PC-3 (cell line): Measurements from ENCODE around the gene GFRA1. TPM values are rescaled to one million over a fixed set of nuclear protein-coding genes. Genes with fewer than 3 reads are reported as not detected.

Experiments
- ATAC-seq: fragments of 200-7000 bp; cut with Tn5 transposase; 2 replicates; pipeline ENCODE4 v1.9.1; 2020; ENCODE audit warnings: mild to moderate bottlenecking, moderate library complexity
- BruUV-seq: library from RNA; stranded (reverse); fragments of 400-500 nt; replicated peaks from 2 replicates; lab custom pipeline; 2021; lab: Mats Ljungman, UMichigan
- CTCF ChIA-PET: fragments of 300-600 bp; sonication (Branson Sonifier 250); formaldehyde crosslinking; loops from one replicate; lab custom pipeline; 2022; ENCODE audit warnings: antibody characterized with exemption; lab: Charles Lee
- POLR2A ChIA-PET: fragments of 300-600 bp; sonication (Branson Sonifier 250); formaldehyde crosslinking; loops from one replicate; lab custom pipeline; 2022; ENCODE audit warnings: antibody characterized with exemption; ENCODE audit not compliant: unreplicated experiment; lab: Charles Lee
- DNase-seq: peaks from one replicate; pipeline ENCODE4 v3.0.0-alpha.2; 2015
- H2AFZ ChIP-seq: fragments of 300-600 bp; sonication (generic); 2 replicates; pipeline ENCODE4 v1.6.0; 2016; ENCODE audit warnings: antibody characterized with exemption, low read length
- H3F3A ChIP-seq: fragments of 300-600 bp; sonication (generic); one replicate; pipeline ENCODE4 v1.6.0; 2017; ENCODE audit warnings: antibody characterized with exemption, low read length, control low read depth, mild to moderate bottlenecking; ENCODE audit not compliant: unreplicated experiment
- H3K27ac ChIP-seq: fragments of 300-600 bp; sonication (generic); 2 replicates; pipeline ENCODE4 v1.5.1; 2016; ENCODE audit warnings: mild to moderate bottlenecking, low read length
- H3K27me3 ChIP-seq: fragments of 300-600 bp; sonication (generic); 2 replicates; pipeline ENCODE4 v1.6.1; 2016; ENCODE audit warnings: low read length, mixed read lengths
- H3K36me3 ChIP-seq: fragments of 300-600 bp; sonication (generic); 2 replicates; pipeline ENCODE4 v1.6.1; 2016; ENCODE audit warnings: low read depth, mixed run types, low read length, mixed read lengths
- H3K4me1 ChIP-seq: fragments of 300-600 bp; sonication (generic); 2 replicates; pipeline ENCODE4 v1.5.1; 2016; ENCODE audit warnings: low read length; ENCODE audit not compliant: insufficient read depth
- H3K4me2 ChIP-seq: fragments of 300-600 bp; sonication (generic); 2 replicates; pipeline ENCODE4 v1.6.0; 2016; ENCODE audit warnings: low read length
- H3K4me3 ChIP-seq: fragments of 300-600 bp; sonication (generic); 2 replicates; pipeline ENCODE4 v1.5.1; 2016; ENCODE audit warnings: mild to moderate bottlenecking, low read length, mixed read lengths
- H3K79me2 ChIP-seq: fragments of 300-600 bp; sonication (generic); 2 replicates; pipeline ENCODE4 v1.6.1; 2017; ENCODE audit warnings: low read length, mixed read lengths
- H3K9ac ChIP-seq: fragments of 300-600 bp; sonication (generic); 2 replicates; pipeline ENCODE4 v1.6.0; 2016; ENCODE audit warnings: mild to moderate bottlenecking, low read length
- H3K9me2 ChIP-seq: fragments of 300-600 bp; sonication (generic); replicated peaks from 2 replicates; pipeline ENCODE4 v1.6.1; 2016; ENCODE audit warnings: mixed run types, low read length, mixed read lengths
- H3K9me3 ChIP-seq: fragments of 300-600 bp; sonication (generic); 2 replicates; pipeline ENCODE4 v1.6.1; 2016; ENCODE audit warnings: low read length, mixed read lengths
- H4K20me1 ChIP-seq: fragments of 300-600 bp; sonication (generic); 2 replicates; pipeline ENCODE4 v1.6.1; 2016; ENCODE audit warnings: low read length, mixed read lengths
- EZH2 ChIP-seq: fragments of 300-600 bp; sonication (generic); IDR thresholded peaks from one replicate; pipeline ENCODE4 v1.6.1; 2017; ENCODE audit warnings: antibody characterized with exemption, mild to moderate bottlenecking, low read length; ENCODE audit not compliant: unreplicated experiment
- EZH2phosphoT487 ChIP-seq: fragments of 300-600 bp; sonication (generic); IDR thresholded peaks from 2 replicates; pipeline ENCODE4 v1.6.1; 2018; ENCODE audit warnings: mild to moderate bottlenecking, antibody characterized with exemption, low read length, borderline replicate concordance
- intact Hi-C: fragments of 100-400 bp; cut with micrococcal nuclease; formaldehyde crosslinking; loops from 2 replicates; pipeline ENCODE4 v1.9.0; 2023
- total RNA-seq: library from RNA; depleted of rRNA; stranded (reverse); fragments of >200 nt; gene quantifications from 2 replicates; pipeline ENCODE4 v1.2.3, GENCODE V29; 2014
- TF ChIP-seq, protein P1 (sequence below): fragments of 300-600 bp; sonication (generic); conservative IDR thresholded peaks from 2 replicates; pipeline ENCODE4 v1.5.1; 2017; ENCODE audit warnings: antibody characterized with exemption, low read depth, mild to moderate bottlenecking, low read length

Gene GFRA1
- total RNA-seq, 1 experiment from 2014 or later = not detected

DNA sequence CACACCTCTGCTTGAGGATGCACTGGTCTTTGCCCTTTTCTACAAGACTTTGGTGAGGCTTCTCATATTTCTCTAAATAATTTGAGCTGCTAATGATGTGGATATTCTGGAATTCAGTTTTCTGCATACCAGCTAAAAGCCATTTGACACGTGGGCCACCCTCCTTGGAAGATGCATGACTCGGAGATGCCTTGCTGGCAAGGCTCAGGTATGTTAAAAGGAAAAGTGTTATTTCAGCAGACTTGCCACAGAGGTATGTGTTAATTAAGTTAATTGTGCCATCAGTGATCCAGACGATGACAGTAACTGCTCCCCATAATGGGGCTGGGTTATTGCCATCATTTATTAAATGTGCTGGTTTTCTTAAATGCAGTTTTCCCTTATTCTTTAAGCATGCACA is 8.8 kb upstream of the GFRA1 start:
- intact Hi-C loops = no loop called here
- Histone ChIP-seq H3K9ac (no peak overlapping the region), H3K9me3 (no peaks in the 10 kb centered on the region), H3F3A (no peaks in the 10 kb centered on the region), H3K27me3 (no peaks in the 10 kb centered on the region), H3K27ac (no peak overlapping the region), H4K20me1 (no peaks in the 10 kb centered on the region), H3K9me2 (no peaks in the 10 kb centered on the region), H3K36me3 (no peaks in the 10 kb centered on the region), H3K4me1 (no peaks in the 10 kb centered on the region), H3K79me2 (no peaks in the 10 kb centered on the region), H3K4me2 (no peak overlapping the region), H3K4me3 (no peak overlapping the region), H2AFZ (no peak overlapping the region)
- DNase-seq = no peak
- ChIA-PET POLR2A (no interaction called here), CTCF (no interaction called here)
- BruUV-seq = no TSS peak
- TF ChIP-seq EZH2 = no peak
- no peak for TF ChIP-seq EZH2phosphoT487
- TF ChIP-seq, protein P1, sequence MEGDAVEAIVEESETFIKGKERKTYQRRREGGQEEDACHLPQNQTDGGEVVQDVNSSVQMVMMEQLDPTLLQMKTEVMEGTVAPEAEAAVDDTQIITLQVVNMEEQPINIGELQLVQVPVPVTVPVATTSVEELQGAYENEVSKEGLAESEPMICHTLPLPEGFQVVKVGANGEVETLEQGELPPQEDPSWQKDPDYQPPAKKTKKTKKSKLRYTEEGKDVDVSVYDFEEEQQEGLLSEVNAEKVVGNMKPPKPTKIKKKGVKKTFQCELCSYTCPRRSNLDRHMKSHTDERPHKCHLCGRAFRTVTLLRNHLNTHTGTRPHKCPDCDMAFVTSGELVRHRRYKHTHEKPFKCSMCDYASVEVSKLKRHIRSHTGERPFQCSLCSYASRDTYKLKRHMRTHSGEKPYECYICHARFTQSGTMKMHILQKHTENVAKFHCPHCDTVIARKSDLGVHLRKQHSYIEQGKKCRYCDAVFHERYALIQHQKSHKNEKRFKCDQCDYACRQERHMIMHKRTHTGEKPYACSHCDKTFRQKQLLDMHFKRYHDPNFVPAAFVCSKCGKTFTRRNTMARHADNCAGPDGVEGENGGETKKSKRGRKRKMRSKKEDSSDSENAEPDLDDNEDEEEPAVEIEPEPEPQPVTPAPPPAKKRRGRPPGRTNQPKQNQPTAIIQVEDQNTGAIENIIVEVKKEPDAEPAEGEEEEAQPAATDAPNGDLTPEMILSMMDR = no peak
- no peak for ATAC-seq

DNA sequence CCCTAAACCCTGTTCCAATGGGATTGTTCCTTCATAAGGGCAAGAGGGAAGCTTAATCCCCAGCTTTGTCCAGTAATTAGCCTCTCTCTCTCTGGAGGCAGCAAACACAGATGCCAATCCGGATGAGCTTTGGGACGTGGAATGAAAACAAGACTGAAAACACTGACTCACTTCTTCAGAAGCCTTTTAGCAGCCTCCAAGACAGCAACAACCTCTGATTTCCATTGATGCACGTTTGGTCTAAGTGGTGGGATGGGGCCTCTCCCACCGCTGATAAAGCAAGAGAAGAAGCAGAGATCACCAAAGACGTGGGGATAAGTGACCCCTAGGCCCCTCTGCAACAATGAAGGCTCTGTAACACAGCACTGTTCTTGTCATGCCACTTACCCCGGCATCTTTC is 5.8 kb upstream of the GFRA1 start:
- H3K9ac ChIP-seq = no peak overlapping the region
- H3K4me1 ChIP-seq = no peaks in the 10 kb centered on the region
- H3K27ac ChIP-seq = no peak overlapping the region
- H3K9me2 ChIP-seq = no peaks in the 10 kb centered on the region
- peaks cover 15% of the 10 kb centered on the region; the same call in 1 of the 2 replicates for H3K27me3 ChIP-seq
- no peaks in the 10 kb centered on the region for H4K20me1 ChIP-seq
- intact Hi-C loops = no loop called here
- no peak overlapping the region for H3K4me3 ChIP-seq
- ATAC-seq (no peak), DNase-seq (no peak)
- no peak overlapping the region for H3K4me2 ChIP-seq
- H3K36me3 ChIP-seq = no peaks in the 10 kb centered on the region
- H3K79me2 ChIP-seq = no peaks in the 10 kb centered on the region
- ChIA-PET CTCF (no interaction called here), POLR2A (no interaction called here)
- no peak for TF ChIP-seq EZH2phosphoT487
- TF ChIP-seq, protein P1 = no peak
- TF ChIP-seq EZH2 = no peak
- no peaks in the 10 kb centered on the region for H3K9me3 ChIP-seq
- no TSS peak for BruUV-seq
- H3F3A ChIP-seq = no peaks in the 10 kb centered on the region
- H2AFZ ChIP-seq = no peak overlapping the region

DNA sequence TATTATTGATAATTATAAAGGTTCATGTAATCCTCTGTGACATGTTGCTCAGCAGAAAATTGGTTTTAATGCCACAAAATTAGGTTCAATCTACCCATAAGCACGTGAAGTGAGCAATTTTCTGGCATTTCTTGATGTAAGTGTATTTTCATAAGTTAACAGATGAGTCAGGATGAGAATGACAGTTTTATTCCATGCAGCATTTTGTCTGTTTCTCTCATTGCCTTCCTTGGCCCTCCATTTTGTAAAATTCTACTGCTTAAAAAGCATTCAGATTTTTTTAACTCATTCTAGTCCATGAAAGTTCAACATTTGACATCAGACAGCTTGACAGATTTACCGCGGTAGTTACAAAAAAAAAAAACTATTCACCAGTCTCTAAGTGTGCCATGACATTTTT is 4.0 kb upstream of the GFRA1 start:
- Histone ChIP-seq H3K27me3 (peaks cover 32% of the 10 kb centered on the region), H3F3A (no peaks in the 10 kb centered on the region), H3K36me3 (no peaks in the 10 kb centered on the region), H3K4me2 (no peak overlapping the region), H3K9ac (no peak overlapping the region), H3K9me2 (no peaks in the 10 kb centered on the region), H2AFZ (no peak overlapping the region), H4K20me1 (no peaks in the 10 kb centered on the region), H3K79me2 (no peaks in the 10 kb centered on the region), H3K4me3 (no peak overlapping the region), H3K27ac (no peak overlapping the region), H3K4me1 (no peaks in the 10 kb centered on the region), H3K9me3 (no peaks in the 10 kb centered on the region)
- ATAC-seq (no peak), DNase-seq (no peak)
- TF ChIP-seq EZH2phosphoT487 = no peak
- no peak for TF ChIP-seq EZH2
- TF ChIP-seq, protein P1 = no peak
- BruUV-seq = no TSS peak
- POLR2A ChIA-PET = no interaction called here
- CTCF ChIA-PET = no interaction called here
- intact Hi-C loops = no loop called here
